Activated CD8-positive, alpha-beta memory T cell treated with anti-CD3 and anti-CD28 coated beads, Interleukin-2, amount 50 U/mL, for 48 hours (primary cell): ENCODE measurements around the gene BRIP1.
"Not testable (repeated sequence)": the region's sequence is repeated elsewhere in the genome, so short reads cannot be mapped to it uniquely, and the experiment has no call there.

Experiments
- DNase-seq: peaks from one replicate; pipeline ENCODE4 v3.0.0-alpha.2; 2020

The BRIP1 gene

GRCh38 chr17:61795546-61795945 lies 67.8 kb downstream of the BRIP1 start:
- DNase-seq: no peak

DNA sequence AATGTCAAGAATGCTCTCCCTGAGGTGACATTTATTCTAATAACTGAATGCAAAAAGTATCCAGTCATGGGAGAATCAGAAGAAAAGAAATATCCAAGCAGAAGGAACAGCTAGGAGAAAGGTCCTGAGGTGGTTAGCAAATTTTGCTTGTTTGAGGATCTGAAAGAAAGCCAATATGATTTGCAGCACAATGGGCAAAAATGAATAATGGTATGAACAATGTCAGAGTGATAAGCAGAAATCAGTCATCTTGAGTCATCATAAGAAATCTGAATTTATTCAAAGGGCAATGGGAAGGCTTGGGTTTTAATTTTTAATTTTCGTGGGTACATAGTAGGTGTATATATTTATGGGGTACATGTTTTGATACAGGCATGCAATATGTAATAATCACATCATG lies 68.5 kb downstream of the BRIP1 start:
- DNase-seq: no peak

DNA sequence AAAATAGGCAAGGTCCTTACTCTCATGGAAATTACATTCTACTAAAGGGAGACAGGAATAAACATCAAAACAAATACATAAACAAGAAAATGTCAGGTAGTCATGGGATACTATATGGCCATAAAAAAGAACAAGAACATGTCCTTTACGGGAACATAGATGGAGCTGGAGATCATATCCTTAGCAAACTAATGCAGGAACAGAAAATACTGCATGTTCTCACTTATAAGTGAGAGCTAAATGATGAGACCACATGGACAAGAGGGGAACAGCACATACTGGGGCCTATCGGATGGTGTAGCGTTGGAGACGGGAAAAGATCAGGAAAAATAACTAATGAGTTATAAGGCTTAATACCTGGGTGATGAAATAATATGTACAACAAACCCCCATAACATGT lies 69.1 kb downstream of the BRIP1 start:
- no peak for DNase-seq

- no peak for DNase-seq
These were observed 69.8 kb downstream of the BRIP1 start for GRCh38 chr17:61793565-61793964.

DNA sequence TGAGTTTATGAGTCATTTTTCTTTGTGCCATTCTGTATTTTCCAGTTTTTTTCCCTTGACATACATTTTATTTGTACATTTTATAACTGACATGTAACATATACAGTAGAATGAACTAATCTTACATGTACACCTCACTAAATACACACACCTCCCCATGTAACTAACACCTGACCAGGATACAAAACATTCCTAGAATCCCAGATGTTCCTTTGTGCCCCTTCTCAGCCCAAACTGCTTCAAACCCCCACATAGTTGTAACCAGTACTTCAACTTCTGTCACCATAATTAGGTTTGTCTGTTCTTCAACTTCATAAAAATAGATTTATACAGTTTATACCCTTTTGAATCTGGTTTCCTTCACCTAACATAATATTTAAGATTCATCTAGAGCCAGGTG lies 73.5 kb downstream of the BRIP1 start:
- no peak for DNase-seq

- no peak for DNase-seq
These were observed 77.2 kb downstream of the BRIP1 start for GRCh38 chr17:61786088-61786487.

GRCh38 chr17:61784510-61784909 lies 78.8 kb downstream of the BRIP1 start:
- DNase-seq: no peak

DNA sequence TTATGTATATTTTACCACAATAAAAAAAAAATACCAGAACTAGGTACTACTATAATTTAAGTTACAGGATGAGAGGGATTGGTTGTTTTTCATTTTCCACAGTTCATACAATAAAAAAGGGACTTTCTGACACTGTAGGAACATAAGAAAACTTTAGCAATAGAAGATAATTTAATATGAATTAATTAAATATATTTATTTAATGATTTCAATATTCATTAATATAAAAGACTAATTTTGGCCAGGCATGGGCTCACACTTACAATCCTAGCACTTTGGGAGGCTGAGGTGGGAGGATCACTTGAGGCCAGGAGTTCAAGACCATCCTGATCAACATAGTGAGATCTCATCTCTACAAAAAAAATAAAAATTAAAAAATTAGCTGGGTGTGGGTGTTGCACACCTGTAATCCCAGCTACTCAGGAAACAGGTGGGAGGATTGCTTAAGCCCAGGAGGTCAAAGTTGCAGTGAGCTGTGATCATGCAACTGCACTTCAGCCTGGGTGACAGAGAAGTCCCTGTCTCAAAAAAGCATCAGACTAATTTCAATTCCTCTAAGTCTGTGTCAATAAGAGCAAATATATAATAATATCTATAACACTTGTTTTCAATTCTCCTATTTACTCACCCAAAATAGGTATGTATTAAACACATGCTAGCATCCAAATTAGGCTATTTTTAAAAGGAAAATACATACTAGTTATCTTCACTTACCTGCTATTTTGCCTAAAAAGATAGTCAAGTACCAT lies 79.6 kb downstream of the BRIP1 start:
- DNase-seq: no peak

- no peak for DNase-seq
These were observed 80.2 kb downstream of the BRIP1 start for GRCh38 chr17:61783120-61783519.

- no peak for DNase-seq
These were observed 80.6 kb downstream of the BRIP1 start for GRCh38 chr17:61782683-61783082.

DNA sequence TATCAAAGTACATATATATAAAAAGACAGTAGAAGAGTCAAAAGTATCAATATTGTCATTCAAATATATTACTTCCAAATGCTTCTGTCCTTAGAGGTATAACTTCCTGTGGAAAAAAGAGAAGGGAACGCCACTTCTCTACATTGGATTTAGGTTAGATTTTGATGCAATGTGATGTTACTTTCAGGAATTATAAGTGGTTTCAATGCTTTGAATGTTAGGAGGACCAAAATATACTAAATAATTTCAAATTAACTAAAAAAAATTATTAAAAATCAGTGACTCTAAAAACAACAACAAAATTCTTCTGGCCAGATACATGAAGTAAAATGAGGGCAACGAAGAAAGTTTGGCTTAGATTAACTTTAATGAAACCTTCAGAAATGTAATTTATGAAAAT lies 88.0 kb downstream of the BRIP1 start:
- no peak for DNase-seq

GRCh38 chr17:61774724-61775123 lies 88.6 kb downstream of the BRIP1 start:
- DNase-seq: no peak

GRCh38 chr17:61774087-61774486 lies 89.2 kb downstream of the BRIP1 start:
- not testable (repeated sequence) for DNase-seq

DNA sequence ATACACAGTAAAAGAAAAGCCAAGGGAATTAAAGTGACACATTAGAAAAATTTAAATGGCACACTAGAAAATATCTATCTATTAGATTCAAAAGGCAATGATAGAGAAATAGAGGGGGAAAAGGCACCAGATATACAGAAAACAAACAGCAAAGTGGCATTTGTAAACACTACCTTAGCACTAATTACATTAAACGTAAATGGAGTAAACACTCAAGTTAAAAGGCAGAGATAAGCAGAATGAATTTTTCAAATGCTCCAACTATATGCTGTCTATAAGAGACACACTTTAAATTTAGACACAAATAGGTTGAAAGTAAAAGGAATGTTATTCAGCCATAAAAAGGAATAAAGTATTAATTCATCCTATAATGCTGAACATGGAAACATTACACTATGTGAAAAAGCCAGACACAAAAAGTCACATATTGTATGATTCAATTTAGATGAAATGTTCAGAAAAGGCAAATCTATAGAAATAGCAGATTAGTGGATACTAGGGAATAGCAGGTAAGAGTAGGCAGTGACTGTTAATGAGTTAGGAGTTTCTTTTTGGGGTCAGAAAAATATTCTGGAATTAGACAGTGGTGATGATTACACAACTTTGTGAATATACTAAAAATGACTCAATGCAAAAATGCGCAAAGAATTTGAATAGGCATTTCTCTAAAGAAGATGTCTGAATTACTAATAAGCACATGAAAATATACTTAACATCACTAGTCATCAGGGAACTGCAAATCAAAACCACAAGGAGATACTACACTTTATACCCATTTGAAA lies 92.4 kb downstream of the BRIP1 start:
- no peak for DNase-seq

GRCh38 chr17:61770043-61770442 lies 93.3 kb downstream of the BRIP1 start:
- DNase-seq: no peak

GRCh38 chr17:61768405-61768804 lies 94.9 kb downstream of the BRIP1 start:
- no peak for DNase-seq

- no peak for DNase-seq
These were observed 96.8 kb downstream of the BRIP1 start for GRCh38 chr17:61766520-61766919.

DNA sequence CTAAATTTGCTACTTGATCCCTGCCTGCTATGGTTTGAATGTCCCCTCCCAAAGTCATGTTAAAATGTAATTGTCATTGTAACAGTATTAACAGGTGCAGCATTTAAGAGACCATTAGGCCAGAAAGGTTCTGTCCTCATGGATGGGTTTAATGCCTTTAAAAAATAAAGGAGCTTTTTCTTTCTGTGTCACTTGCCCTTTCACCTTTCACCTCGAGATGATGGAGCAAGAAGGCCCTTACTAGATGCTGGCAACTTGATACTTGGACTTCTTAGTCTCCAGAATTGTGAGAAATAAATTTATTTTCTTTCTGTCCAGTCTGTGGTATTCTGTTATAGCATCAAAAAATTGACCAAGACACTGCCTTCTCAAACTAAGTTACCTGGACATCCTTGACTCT lies 98.5 kb downstream of the BRIP1 start:
- no peak for DNase-seq

GRCh38 chr17:61761827-61762226 lies 101.5 kb downstream of the BRIP1 start:
- DNase-seq: no peak

GRCh38 chr17:61759362-61759761 lies 104.0 kb downstream of the BRIP1 start:
- DNase-seq: no peak

- no peak for DNase-seq
These were observed 104.9 kb downstream of the BRIP1 start for GRCh38 chr17:61758430-61758829.

DNA sequence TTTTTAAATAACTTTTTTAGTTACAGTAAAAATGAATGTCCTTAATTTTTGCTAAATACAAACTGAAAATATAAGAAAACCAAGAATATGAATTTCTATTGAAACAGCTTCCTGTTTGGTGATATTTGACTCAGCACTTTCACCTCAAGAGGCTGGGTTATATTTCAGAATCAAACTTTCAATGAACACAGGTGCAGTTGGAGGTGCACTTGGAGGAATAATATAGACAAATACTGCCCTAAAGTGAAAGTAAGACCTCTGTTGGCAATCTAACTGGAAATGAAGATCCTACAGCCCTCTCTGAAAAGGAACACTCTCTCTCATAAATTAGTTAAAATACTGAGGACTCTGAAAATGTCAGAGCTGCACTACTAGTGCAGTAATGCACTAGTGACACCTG lies 106.2 kb downstream of the BRIP1 start:
- no peak for DNase-seq

GRCh38 chr17:61756561-61756960 lies 106.8 kb downstream of the BRIP1 start:
- no peak for DNase-seq

- no peak for DNase-seq
These were observed 107.7 kb downstream of the BRIP1 start for GRCh38 chr17:61755668-61756067.

DNA sequence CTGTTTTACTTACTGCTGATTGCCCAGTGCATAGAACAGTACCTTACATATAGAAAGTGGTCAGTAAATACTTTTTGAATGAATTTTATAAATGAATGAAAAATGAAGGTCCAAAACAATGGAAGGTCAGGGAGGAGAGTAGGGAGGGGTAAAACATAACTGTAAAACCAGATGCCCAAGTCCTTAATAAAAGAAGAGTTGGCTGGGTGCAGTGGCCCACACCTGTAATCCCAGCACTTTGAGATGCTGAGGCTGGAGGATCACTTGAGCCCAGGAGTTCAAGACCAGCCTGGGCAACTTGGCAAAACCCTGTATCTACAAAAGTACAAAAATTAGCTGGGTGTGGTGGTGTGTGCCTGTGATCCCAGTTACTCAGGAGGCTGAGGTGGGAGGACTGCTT lies 108.2 kb downstream of the BRIP1 start:
- no peak for DNase-seq
